SHP77 treated with DMSO at 0.1 percent for 48 hours (cell line): ENCODE data around the gene HOXA13.

ENCODE experiments used
- DNase-seq: peaks from one replicate; lab custom pipeline; 2025; lab: John Stamatoyannopoulos, UW

Gene HOXA13

GRCh38 chr7:27237735-27238334, 37.9 kb upstream of the HOXA13 start:
- no peak for DNase-seq

GRCh38 chr7:27235387-27236311, 35.8 kb upstream of the HOXA13 start:
- no peak for DNase-seq

GRCh38 chr7:27229448-27229847, 29.6 kb upstream of the HOXA13 start:
- no peak for DNase-seq

GRCh38 chr7:27224983-27225934, 25.4 kb upstream of the HOXA13 start:
- DNase-seq, result no peak

- DNase-seq, result no peak
Measured at GRCh38 chr7:27223941-27224575, 24.2 kb upstream of the HOXA13 start.

GRCh38 chr7:27221201-27221797, 21.4 kb upstream of the HOXA13 start:
- DNase-seq, result no peak

- DNase-seq, result no peak
Measured at GRCh38 chr7:27220440-27220955, 20.6 kb upstream of the HOXA13 start.

- DNase-seq, result no peak
Measured at GRCh38 chr7:27219821-27220220, 19.9 kb upstream of the HOXA13 start.

GRCh38 chr7:27217951-27218350, 18.1 kb upstream of the HOXA13 start:
- DNase-seq, result no peak

- DNase-seq, result no peak
Measured at GRCh38 chr7:27215356-27215755, 15.5 kb upstream of the HOXA13 start.

GRCh38 chr7:27214239-27214950, 14.5 kb upstream of the HOXA13 start:
- DNase-seq, result no peak

GRCh38 chr7:27213433-27214238, 13.7 kb upstream of the HOXA13 start:
- no peak for DNase-seq

GRCh38 chr7:27212497-27213432, 12.9 kb upstream of the HOXA13 start:
- no peak for DNase-seq

GRCh38 chr7:27211764-27212204, 11.9 kb upstream of the HOXA13 start:
- DNase-seq, result no peak

GRCh38 chr7:27211084-27211446, 11.2 kb upstream of the HOXA13 start:
- DNase-seq, result no peak

GRCh38 chr7:27210441-27211083, 10.7 kb upstream of the HOXA13 start:
- DNase-seq, result peak; percentile 21

- DNase-seq, result no peak
Measured at GRCh38 chr7:27209933-27210440, 10.1 kb upstream of the HOXA13 start.

- DNase-seq, result no peak
Measured at GRCh38 chr7:27208998-27209397, 9.1 kb upstream of the HOXA13 start.
